ENCODE results near the gene PEX12.
"Not testable (repeated sequence)": the region's sequence is repeated elsewhere in the genome, so short reads cannot be mapped to it uniquely, and the experiment has no call there.

Gene PEX12

DNA sequence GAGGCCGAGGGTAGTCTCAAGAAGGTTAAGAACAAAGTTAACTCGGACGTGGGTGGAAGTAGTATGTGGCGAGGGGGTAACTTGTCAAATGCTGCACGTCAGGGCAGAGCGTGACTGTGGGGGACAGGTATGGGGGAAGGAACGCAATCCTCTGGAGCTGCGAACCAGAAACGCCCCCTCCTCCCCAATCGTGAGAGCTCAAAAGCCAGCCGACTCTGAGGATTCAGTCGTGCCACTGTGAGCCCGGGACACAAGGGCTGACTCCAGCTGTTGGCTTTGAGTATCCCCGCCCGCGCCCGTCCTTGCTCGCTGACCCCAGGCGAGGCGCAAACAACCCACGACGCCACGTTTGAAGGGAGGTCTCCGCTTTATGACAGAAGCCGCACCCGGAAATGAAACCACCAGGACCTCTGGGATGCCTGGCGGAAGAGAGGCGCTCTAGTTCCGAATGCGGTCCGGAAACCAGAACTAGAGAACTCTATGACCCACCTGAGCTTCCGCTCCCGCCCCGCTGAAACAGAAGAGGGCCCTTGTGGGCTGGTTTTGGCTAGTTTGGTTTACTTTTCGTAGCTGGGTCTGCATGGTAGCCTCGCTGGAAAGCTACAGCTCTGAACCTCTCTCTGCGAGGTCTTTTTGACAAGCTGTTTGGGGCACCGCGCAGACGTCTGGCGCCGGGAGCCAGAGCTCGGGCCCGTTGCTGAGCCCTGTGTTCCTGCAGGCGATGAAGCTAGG is at the start of gene PEX12:
PEX12 (minus strand) TSS at position 375 of the 732 bp plus-strand sequence. CDS start 550 bp downstream, outside the sequence.
- DNase-seq: peak; percentile 92

DNA sequence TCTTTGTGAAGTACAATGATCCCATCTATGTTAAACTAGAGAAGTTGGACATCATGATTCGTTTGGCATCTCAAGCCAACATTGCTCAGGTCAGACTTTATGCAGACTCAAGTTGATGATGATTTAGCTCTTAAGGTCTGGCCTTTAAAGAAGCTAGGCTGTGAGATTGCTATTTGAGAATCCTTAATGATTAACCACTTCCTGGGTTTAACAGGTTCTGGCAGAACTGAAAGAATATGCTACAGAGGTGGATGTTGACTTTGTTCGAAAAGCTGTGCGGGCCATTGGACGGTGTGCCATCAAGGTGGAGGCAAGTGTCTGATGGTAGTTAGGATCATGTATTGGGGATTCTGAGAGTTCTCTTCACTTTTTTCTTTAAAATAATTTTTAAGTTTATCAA is 49.0 kb upstream of the PEX12 start:
- no peak for DNase-seq

GRCh38 chr17:35621768-35622167 is 43.4 kb upstream of the PEX12 start:
- no peak for DNase-seq

DNA sequence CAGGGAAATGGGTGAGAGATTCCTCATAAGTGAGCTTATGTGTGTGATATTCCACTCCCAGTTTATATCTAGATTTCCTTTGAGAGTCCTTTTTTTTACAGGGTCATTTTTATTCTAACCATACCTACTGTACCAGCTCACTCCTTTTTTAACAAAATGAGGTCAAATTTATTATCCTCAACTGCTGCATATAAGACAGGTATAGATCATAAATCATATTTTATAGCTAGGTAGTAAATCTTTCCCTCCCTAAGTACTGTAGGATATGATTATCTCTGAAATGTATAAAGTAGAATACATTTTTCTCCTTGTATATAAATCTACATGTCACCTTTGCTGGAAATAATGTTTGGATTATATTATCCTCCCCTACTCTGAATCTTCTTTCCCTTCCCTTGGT is 40.3 kb upstream of the PEX12 start:
- DNase-seq: no peak

DNA sequence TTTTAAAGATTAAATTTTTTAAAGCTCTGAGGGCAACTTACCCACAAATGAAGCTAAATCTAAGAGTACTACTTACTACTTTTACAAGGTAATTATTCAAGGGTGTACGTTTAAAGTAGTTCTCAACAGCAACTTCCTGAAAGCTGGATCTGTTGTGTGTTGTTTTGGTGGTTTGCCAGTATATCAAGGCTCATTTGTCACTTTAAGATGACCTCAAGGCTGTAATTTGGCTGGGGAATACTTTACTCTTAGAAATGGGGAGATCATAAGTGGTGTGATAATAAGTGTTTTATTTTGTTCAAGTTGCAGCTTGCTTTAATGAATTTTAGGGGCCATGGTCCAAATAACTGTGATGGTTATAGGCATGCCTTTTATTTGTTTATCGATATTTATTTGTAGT is 39.1 kb upstream of the PEX12 start:
- no peak for DNase-seq

GRCh38 chr17:35616536-35616935 is 38.2 kb upstream of the PEX12 start:
- no peak for DNase-seq

DNA sequence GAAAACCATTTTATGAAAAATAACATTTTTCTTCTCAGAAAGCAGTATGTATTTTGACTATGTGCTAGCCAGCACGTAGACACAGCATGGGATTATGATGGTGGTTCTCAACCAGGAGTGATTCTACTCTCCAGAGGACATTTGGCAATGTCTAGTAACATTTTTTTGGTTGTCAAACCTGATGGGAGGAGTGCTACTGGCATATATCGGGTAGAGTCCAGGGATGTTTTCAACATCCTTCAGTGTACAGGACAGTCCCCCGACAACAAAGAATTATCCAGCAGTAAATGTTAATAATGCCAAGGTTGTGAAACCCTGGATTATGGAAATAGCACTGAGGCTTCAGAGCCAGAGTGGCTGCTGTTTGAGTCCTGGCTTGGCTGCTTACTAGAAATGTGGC is 36.4 kb upstream of the PEX12 start:
- DNase-seq: no peak

- no peak for DNase-seq
These were observed 34.7 kb upstream of the PEX12 start for GRCh38 chr17:35612924-35613521.

DNA sequence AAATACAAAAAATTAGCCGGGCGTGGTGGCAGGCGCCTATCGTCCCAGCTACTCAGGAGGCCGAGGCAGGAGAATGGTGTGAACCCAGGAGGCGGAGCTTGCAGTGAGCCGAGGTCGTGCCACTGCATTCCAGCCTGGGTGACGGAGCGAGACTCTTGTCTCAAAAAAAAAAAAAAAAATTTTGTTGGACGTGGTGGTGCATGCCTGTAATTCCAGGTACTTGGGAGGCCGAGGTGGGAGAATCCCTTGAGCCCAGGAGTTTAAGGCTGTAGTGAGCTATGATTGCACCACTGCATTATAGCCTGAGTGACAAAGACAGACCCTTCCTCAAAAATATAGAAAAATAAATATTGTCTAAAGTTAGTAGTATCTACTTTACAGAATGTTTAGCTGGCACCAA is 32.4 kb upstream of the PEX12 start:
- DNase-seq: not testable (repeated sequence)

DNA sequence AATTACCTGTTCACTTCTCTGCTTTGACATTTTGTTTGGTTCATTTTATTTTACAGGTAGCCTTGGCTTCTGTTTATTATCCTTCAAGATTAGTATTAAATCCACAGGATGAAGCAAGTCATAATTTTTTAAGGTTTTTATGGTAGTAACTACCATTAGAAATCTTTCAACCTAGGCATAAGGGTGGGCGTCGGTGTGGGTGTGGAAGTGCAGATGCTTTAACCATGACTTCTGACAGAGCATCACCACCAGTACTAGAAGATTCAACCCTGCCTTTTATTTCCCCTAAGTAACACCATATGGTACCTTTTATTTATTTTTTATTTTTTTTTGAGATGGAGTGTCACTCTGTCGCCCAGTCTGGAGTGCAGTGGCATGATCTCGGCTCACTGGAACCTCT is 31.5 kb upstream of the PEX12 start:
- DNase-seq: no peak

DNA sequence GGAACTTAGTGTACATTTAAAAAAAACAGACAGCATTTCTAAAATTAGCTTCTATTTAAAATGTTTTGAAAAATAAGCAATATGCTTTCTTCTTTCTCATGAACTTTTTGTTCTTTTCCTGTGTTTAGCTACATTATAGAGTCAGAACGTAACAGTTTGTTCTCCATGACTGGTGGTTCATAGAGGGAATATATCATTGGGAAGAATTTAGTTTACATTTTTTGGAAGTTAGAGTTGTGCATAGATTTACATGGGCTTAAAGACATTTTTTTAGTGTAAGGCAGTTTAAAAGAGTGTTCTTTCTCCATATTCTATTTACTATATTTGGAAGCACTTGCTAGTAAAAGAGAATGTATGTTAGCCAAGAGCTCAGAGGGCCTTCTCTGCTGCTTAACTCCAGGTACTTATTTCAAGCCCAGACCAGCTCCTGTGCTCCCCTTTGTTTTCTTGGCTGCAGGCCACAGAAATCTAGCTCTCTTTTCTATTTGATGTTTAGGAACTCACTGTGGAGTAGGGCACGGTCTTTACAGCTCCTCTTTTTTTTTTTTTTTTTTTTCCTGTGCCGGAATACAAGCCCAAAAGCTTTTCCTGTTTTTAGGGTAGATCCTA is 29.0 kb upstream of the PEX12 start:
- DNase-seq: no peak

DNA sequence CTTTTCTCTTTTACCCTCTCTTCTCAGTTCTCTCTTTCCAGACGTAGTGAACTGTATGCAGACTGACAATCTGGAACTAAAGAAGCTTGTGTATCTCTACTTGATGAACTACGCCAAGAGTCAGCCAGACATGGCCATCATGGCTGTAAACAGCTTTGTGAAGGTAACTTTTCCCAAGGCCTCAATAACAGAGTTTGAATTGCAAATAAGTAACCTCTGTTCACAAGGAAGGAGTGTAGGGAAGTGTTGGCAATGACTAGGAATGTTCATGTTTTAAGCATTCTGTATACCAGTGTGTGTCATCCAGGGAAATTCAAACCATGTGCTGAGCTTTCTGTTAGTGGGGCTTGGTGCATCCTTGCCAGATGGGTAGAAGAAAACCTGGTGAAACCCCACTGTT is 27.3 kb upstream of the PEX12 start:
- DNase-seq: no peak

- no peak for DNase-seq
These were observed 25.3 kb upstream of the PEX12 start for GRCh38 chr17:35603674-35604073.

DNA sequence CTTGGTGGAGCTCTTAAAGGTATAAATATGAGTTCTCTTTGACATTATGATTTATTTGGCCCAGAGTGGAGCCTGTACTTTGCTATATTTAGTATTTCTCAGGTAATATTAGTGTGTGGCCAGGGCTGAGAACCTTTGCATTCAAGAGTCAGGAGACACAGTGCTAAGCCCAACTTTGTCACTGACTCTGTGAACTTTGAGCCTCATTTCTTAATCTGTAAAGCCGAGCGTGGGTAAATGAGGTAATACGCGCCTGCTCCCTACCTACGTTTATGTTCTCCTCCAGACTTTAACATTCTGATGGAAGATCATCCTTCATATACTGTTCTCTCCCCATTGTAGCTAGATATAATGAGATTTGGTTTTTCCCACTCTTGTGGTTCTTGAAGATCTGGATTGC is 19.2 kb upstream of the PEX12 start:
- DNase-seq: no peak

DNA sequence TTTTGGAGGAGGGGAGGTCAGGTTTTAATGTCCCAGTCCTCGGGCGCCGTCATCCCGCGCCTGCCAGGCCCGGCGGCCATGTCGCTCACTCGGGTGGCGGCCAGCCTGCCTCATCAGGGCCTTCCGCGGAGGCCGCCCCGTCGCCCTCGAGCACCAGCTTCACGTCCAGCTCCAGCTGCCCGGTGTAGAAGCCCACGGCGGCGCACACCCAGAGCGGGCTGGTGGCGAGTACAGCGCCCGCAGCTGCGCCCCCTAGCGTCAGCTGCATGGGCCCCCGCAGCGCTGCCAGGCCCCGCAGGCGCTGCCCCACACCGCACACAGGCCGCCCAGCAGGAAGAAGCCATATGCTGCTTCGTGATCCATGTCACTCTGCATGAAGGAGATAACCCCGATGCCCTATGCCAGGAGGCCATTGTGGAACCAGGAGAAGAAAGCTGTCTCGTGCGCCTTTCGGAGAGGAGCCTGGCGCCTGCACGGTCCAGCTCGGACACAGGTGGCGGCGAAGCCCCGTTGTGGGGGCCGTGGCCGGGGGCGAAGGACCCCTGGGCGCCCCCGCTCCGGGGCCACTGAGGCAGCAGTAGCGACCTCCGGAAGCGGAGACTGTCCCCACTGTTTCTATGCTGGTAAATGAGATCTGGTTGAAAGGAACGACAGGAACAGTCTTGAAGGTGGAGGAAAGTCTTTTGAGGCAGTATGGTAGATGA is 18.3 kb upstream of the PEX12 start:
- DNase-seq: no peak

- DNase-seq: no peak
These were observed 17.7 kb upstream of the PEX12 start for GRCh38 chr17:35596072-35596471.

DNA sequence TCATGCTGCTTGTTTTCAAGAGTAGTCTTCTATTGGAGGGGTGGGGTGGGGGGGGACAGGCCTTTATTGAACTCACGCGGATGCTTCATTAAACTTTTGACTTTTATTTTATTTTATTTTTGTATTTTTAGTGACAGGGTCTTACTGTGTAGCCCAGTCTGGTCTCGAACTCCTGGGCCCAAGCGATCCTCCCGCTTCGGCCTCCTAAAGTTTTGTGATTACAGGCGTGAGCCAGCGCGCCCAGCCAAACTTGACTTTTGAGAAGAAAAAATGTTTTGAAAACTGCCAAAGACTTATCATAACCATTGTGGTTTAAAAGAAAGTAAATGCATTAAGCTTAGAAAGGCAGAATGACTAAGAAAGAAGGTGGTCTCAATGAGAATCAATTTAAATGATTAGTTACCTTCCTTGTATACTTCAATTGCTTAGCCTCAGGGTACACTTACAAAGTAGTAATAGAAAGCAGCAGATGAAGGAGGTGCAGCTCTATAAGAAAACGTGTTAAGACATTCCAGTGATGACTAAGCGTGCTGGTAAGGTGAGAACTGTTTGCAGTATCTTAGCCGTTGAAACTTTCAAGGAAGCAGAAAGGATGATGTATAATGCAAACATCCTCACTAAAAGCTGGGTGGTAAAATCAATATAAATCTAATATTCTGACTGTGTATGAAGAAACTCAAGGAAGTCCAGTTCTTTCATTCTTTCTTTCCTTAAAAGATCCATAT is 10.0 kb upstream of the PEX12 start:
- DNase-seq: no peak

DNA sequence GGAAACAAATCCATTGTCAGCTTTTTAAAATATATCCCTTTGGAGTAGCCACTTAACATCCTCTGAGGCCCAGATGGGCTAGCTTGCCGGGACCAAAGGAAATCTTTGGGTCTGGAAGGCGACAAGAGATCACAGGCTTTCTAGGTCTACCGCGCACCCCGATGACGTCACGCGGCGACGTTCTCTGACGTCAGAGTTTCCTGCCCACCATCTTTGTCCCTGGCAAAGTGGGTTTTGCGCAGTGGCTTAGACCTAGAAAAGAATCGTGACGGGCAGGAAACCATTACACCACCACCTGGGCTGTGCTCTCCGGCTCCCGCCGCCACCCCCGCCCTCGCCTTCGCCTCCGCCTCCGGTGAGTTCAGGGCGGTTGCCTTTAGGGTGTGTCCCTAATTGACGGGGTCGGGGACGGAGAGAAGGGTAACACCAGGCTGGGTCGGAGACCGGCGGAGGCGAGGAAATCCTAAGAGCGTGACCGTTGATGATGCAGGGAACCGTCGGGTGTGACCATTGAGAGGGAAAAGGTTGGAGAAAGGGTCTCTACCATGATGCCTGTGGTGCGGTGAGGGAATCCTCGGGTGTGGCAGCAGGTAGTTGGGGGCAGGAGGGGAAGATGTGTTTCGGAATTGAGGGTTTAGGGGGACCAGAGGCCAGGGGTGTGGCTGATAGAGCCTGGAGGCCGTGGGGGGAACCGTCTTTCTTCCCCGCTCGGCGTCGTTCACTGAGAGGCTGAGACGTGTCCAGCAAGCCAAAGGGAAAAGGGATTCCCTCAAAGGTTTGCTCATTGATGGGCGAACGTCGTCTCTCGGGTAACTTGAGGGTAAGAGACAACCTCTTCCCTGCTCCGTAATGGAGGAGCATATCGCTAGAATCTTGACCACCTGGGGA is 8.9 kb upstream of the PEX12 start, which contains the start of gene AP2B1:
AP2B1 (plus strand) TSS at position 249 of the 888 bp plus-strand sequence. CDS start 6,709 bp downstream, outside the sequence.
- DNase-seq: peak; percentile 97

- no peak for DNase-seq
These were observed 8.2 kb upstream of the PEX12 start for GRCh38 chr17:35586569-35587073.

GRCh38 chr17:35584061-35584460 is 5.7 kb upstream of the PEX12 start:
- DNase-seq: no peak

DNA sequence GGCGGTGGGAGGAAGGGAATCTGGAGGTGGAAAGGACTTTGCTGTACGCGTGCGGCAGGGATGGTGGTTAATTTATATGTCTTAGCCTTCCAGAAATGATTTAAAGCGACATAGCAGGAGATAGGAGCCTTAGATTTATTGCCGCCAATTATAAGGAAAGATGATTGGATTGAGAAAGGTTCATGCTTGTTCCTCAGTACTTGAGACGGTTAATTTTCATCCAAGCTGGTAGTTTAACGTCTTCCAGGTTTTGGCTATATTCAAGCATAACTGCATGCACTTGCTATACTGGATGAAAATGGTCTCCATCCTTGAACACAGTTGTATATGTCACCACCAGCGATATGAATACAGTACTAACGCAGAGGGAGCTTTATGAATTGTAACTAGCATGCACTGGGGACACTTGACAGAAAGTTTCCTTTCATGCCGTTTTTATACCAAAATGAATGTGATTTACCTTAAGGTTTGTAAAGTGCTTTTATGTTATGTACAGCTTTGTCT is 610 bp upstream of the PEX12 start:
- no peak for DNase-seq

DNA sequence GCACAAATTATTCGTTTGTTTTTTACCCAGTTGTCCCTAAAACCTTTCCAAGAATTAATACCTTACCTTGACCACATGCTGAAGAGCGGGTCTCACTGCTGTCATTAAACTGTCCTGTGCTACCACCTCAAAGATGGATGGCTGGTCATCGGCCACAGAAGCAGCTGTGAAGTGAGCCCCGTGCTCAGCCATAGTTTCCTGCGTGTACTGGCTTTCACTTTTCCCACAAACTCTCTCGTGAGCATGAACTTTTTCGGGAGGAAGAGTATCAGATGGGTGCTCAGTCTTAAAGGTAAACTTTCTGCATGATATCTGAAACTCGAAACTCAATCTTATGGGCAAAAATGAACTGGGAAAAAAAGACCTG is 558 bp downstream of the PEX12 start:
- no peak for DNase-seq
